ENCODE data around the gene TMEM179.

DNA sequence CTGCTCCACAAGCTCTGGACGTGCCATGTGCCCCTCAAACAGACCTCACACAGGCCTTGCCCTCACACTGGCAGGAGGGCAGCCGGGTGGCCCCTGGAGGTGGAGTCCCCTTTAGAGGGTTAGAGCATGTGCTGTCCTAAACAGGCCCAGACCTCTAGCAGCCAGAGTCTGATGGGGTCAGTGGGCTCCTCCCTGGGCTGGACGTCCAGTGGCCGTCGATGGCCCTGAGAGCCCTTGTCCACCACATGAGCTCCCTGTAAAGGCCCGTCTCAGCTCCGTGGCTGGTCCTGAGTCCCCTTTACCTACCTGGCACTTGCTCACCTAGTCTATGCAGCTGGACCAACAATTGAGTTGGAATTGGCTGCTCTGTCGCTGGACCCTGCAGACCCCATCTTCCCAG lies 3.8 kb downstream of the TMEM179 start:
- TF ChIP-seq, protein P1, sequence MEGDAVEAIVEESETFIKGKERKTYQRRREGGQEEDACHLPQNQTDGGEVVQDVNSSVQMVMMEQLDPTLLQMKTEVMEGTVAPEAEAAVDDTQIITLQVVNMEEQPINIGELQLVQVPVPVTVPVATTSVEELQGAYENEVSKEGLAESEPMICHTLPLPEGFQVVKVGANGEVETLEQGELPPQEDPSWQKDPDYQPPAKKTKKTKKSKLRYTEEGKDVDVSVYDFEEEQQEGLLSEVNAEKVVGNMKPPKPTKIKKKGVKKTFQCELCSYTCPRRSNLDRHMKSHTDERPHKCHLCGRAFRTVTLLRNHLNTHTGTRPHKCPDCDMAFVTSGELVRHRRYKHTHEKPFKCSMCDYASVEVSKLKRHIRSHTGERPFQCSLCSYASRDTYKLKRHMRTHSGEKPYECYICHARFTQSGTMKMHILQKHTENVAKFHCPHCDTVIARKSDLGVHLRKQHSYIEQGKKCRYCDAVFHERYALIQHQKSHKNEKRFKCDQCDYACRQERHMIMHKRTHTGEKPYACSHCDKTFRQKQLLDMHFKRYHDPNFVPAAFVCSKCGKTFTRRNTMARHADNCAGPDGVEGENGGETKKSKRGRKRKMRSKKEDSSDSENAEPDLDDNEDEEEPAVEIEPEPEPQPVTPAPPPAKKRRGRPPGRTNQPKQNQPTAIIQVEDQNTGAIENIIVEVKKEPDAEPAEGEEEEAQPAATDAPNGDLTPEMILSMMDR (IDR thresholded peaks at IDR 0.05): no peak
- TF ChIP-seq EP300 (IDR thresholded peaks at IDR 0.05): no peak
- no peak for TF ChIP-seq POLR2AphosphoS5 (IDR thresholded peaks at IDR 0.05)
- no peak for TF ChIP-seq POLR2A (IDR thresholded peaks at IDR 0.05)
